SK-N-SH (cell line): ENCODE results near the gene CYP4F3.

Experiments used
- CTCF ChIP-seq: fragments of 200-600 bp; sonication (generic); IDR thresholded peaks from 2 replicates; pipeline ENCODE4 v1.6.1; 2017; ENCODE audit warnings: antibody characterized with exemption, mild to moderate bottlenecking, moderate library complexity
- EP300 ChIP-seq, 2 experiments: IDR thresholded peaks; 2 replicates each; pipeline versions ENCODE4 v1.4.0 to v1.6.1; 2012; ENCODE audit warnings: borderline replicate concordance in 1 of 2, low read depth in 1 of 2, low read length in 1 of 2
- IRF3 ChIP-seq: fragments of 150-350 bp; IDR thresholded peaks from 2 replicates; pipeline ENCODE4 v1.6.1; 2016; ENCODE audit warnings: mild to moderate bottlenecking, low read depth, low read length
- MAX ChIP-seq: IDR thresholded peaks from 2 replicates; pipeline ENCODE4 v1.4.0; 2012; ENCODE audit warnings: low read depth
- NFIC ChIP-seq: IDR thresholded peaks from 2 replicates; pipeline ENCODE4 v1.4.0; 2012; ENCODE audit warnings: borderline replicate concordance
- PBX3 ChIP-seq: IDR thresholded peaks from 2 replicates; pipeline ENCODE4; 2012
- POLR2AphosphoS5 ChIP-seq: IDR thresholded peaks from 2 replicates; pipeline ENCODE4 v1.6.1; 2012; ENCODE audit warnings: low read depth, low read length
- REST ChIP-seq: IDR thresholded peaks from 2 replicates; pipeline ENCODE4 v1.6.1; 2012; ENCODE audit warnings: mild to moderate bottlenecking, low read depth, low read length, moderate library complexity
- YY1 ChIP-seq: IDR thresholded peaks from 2 replicates; pipeline ENCODE4 v1.4.0; 2012; ENCODE audit warnings: low read depth, mild to moderate bottlenecking

- TF ChIP-seq EP300 (IDR thresholded peaks at IDR 0.05; ENCODE audit: borderline replicate concordance in 1 of 2, low read depth in 1 of 2, low read length in 1 of 2) (no peak), PBX3 (no peak), MAX (no peak), REST (0 out of 2 replicates have a peak, but pooled peaks have one; percentile 22), CTCF (peak; percentile 94), IRF3 (no peak), YY1 (no peak), NFIC (no peak), POLR2AphosphoS5 (no peak)
Measured at GRCh38 chr19:15629003-15629880, 11.5 kb upstream of the CYP4F3 start.
